HG03060 (cell line): Measurements from ENCODE around the gene MMP21.
A peak's percentile ranks its signal among the peaks of the same experiment; 100 is the strongest.

Experiments
- ATAC-seq: cut with Tn5 transposase; IDR thresholded peaks from one replicate; pipeline ENCODE4 v1.9.1; 2021; ENCODE audit warnings: low read depth, moderate number of reproducible peaks; ENCODE audit not compliant: unreplicated experiment

MMP21 gene

GRCh38 chr10:125768219-125768855 lies 7.3 kb downstream of the MMP21 start:
- no peak for ATAC-seq

GRCh38 chr10:125766511-125766910 lies 9.1 kb downstream of the MMP21 start:
- ATAC-seq: no peak

GRCh38 chr10:125765835-125766234 lies 9.8 kb downstream of the MMP21 start:
- no peak for ATAC-seq

- no peak for ATAC-seq
Observed at GRCh38 chr10:125762692-125763648, 12.7 kb downstream of the MMP21 start.

- no peak for ATAC-seq
Observed at GRCh38 chr10:125761961-125762360, 13.7 kb downstream of the MMP21 start.

- no peak for ATAC-seq
Observed at GRCh38 chr10:125757742-125758141, 17.9 kb downstream of the MMP21 start.

- no peak for ATAC-seq
Observed at GRCh38 chr10:125756853-125757487, 18.7 kb downstream of the MMP21 start.

GRCh38 chr10:125756196-125756595 lies 19.4 kb downstream of the MMP21 start:
- ATAC-seq: no peak

GRCh38 chr10:125747417-125747816 lies 28.2 kb downstream of the MMP21 start:
- ATAC-seq: no peak

GRCh38 chr10:125744909-125745308 lies 30.7 kb downstream of the MMP21 start:
- no peak for ATAC-seq

GRCh38 chr10:125742465-125742864 lies 33.2 kb downstream of the MMP21 start:
- no peak for ATAC-seq

GRCh38 chr10:125739994-125740679 lies 35.5 kb downstream of the MMP21 start:
- no peak for ATAC-seq

- no peak for ATAC-seq
Observed at GRCh38 chr10:125738206-125738605, 37.4 kb downstream of the MMP21 start.

GRCh38 chr10:125734823-125735222 lies 40.8 kb downstream of the MMP21 start:
- ATAC-seq: no peak

- ATAC-seq: no peak
Observed at GRCh38 chr10:125734148-125734547, 41.5 kb downstream of the MMP21 start.

GRCh38 chr10:125727436-125727835 lies 48.2 kb downstream of the MMP21 start:
- ATAC-seq: no peak

GRCh38 chr10:125726914-125727313 lies 48.7 kb downstream of the MMP21 start:
- no peak for ATAC-seq

GRCh38 chr10:125722811-125723210 lies 52.8 kb downstream of the MMP21 start:
- ATAC-seq: no peak

GRCh38 chr10:125721035-125721434 lies 54.6 kb downstream of the MMP21 start:
- ATAC-seq: peak; percentile 38

- no peak for ATAC-seq
Observed at GRCh38 chr10:125720002-125720382, 55.6 kb downstream of the MMP21 start.
